Myocyte (in vitro differentiated cells): ENCODE results near the gene TTBK2. TPM values are rescaled to one million over a fixed set of nuclear protein-coding genes. Genes with fewer than 3 reads are reported as not detected.
"Not testable (repeated sequence)": the region's sequence is repeated elsewhere in the genome, so short reads cannot be mapped to it uniquely, and the experiment has no call there.

Experiments
- DNase-seq: peaks from one replicate; pipeline ENCODE4 v3.0.0-alpha.2; 2012; ENCODE audit warnings: low read depth
- total RNA-seq: library from RNA; depleted of rRNA; stranded (reverse); fragments of >200 nt; gene quantifications from 2 replicates; pipeline ENCODE4 v1.2.3, GENCODE V29; 2014

The TTBK2 gene
- total RNA-seq, 1 donor from 2014 or later = 14.6 TPM

DNA sequence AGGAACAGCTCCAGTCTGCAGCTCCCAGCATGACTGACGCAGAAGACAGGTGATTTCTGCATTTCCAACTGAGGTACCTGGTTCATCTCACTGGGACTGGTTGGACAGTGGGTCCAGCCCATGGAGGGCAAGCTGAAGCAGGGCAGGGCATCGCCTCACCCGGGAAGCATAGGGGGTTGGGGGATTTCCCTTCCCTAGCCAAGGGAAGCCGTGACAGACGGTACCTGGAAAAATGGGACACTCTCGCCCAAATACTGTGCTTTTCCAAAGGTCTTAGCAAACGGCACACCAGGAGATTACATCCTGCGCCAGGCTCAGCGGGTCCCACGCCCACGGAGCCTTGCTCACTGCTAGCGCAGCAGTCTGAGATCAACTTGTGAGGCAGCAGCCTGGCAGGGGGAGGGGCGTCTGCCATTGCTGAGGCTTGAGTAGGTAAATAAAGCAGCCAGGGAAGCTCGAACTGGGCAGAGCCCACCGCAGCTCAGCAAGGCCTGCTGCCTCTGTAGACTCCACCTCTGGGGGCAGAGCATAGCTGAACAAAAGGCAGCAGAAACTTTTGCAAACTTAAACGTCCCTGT lies 156.3 kb downstream of the TTBK2 start:
- DNase-seq = not testable (repeated sequence)

DNA sequence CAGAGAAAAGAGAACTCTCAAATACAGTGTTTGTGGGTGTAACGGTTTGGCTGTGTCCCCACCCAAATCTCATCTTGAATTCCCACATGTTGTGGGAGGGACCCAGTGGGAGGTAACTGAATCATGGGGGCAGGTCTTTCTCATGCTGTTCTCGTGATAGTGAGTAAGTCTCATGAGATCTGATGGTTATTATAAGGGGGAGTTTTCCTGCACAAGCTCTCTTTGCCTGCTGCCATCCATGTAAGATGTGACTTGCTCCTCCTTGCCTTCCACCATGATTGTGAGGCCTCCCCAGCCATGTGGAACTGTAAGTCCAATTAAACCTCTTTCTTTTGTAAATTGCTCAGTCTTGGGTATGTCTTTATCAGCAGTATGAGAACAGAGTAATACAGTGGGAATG lies 158.8 kb downstream of the TTBK2 start:
- not testable (repeated sequence) for DNase-seq

GRCh38 chr15:42760759-42761158 lies 159.8 kb downstream of the TTBK2 start:
- DNase-seq = no peak

- peak; percentile 45 for DNase-seq
Measured at GRCh38 chr15:42759093-42759492, 161.5 kb downstream of the TTBK2 start.

DNA sequence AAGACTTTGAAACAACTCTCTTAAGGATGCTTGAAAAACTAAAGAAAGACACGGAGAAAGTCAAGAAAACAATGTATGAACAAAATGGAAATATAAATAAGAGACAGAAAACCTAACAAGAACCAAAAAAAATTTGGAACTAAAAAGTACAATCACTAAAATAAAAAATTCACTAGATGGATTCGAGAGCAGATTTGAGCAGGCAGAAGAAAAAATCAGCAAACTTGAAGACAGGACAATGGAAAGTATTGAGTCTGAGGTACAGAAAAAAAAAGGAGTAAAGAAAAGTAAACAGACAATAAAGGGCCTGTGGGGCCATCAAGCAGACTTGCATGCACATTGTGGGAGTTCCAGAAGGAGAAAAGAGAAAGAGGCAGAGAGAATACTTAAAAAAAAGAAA lies 170.3 kb downstream of the TTBK2 start:
- no peak for DNase-seq

- DNase-seq = peak; percentile 67
Measured at GRCh38 chr15:42749266-42749665, 171.3 kb downstream of the TTBK2 start.

DNA sequence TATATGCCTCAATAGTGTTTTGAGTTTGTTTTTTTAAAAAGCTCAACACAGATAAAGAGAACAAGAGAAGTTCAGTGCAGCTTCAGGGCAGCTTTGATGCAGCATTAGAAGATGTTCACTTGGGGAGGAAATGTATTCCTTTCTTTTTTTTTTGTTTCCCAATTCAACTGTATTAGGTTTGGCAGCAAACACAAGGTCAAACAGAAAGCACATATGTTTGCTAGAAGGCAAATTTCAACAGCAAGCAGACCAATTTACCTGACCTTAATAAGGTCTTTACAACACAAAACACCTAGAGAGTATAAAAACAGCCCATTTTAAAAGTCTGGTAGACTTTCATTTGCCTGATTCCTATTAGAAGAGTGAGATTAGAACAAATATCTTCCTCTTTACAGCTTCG lies 176.4 kb downstream of the TTBK2 start:
- no peak for DNase-seq

DNA sequence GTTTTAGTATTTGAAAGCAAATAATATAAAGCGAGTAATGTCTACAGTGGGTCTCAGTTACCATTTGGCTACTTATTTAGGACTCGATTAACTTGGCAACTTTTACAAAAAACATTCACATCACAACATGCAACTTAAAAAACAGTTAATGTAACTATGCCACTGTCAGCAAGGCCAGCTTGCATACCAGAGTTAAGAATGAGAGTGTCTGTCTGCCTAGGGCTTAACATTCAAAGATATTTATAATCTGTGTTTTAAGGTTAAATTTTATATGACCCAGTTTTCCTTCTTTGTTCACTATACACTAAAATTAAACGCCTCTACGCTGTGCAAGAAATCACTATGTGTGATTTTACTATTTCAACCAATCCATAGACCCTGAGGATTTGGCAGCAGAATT lies 178.4 kb downstream of the TTBK2 start:
- no peak for DNase-seq

GRCh38 chr15:42741710-42742109 lies 178.9 kb downstream of the TTBK2 start:
- DNase-seq = no peak

- DNase-seq = no peak
Measured at GRCh38 chr15:42737529-42738328, 182.8 kb downstream of the TTBK2 start.

- DNase-seq = peak; percentile 88
Measured at GRCh38 chr15:42736793-42737528, 183.6 kb downstream of the TTBK2 start, which contains the start of gene CDAN1. TSS of gene CDAN1 (minus strand) at chr15:42737128. CDS start at chr15:42737102, 26 bp downstream.

GRCh38 chr15:42736178-42736792 lies 184.3 kb downstream of the TTBK2 start:
- DNase-seq = peak; percentile 12

DNA sequence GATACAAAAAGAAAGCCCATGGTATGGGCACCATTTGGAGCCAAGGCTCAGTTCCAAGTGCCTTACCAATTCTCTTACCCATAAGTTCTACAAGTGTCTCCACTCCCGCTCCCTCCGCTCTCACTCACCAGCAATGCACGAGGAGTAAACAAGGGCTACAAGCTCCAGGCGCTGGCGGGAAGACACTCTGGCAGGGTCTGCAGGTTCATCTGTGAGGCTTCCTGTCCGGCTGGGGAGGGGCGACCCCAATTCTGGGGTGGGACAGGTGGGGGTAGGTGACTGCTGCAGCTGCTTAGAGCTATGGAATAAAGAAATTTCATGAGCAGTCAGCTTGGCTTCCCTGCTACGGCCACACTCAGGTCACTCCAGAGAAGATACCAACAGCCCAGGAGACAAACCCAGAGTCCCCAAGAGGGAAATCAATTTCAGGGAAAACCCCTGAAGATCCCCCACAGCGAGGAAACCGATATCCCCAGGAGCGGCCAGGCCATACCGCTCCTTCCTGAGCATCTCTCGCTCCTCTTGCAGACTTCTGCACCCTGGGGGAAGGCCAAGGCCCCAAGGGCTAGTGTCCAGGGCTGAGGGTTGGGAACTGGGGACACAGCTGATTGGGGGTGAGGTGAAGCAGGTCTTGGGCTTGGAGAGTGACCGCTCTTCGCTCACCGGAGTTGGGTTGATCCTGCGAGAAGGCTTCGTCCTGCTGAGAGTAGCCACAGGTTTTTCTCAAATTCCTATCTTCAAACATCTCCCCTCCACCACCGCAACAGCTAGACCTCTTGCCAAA lies 185.0 kb downstream of the TTBK2 start:
- DNase-seq = no peak

- DNase-seq = no peak
Measured at GRCh38 chr15:42734076-42734672, 186.4 kb downstream of the TTBK2 start.

- DNase-seq = no peak
Measured at GRCh38 chr15:42733027-42733426, 187.6 kb downstream of the TTBK2 start.

DNA sequence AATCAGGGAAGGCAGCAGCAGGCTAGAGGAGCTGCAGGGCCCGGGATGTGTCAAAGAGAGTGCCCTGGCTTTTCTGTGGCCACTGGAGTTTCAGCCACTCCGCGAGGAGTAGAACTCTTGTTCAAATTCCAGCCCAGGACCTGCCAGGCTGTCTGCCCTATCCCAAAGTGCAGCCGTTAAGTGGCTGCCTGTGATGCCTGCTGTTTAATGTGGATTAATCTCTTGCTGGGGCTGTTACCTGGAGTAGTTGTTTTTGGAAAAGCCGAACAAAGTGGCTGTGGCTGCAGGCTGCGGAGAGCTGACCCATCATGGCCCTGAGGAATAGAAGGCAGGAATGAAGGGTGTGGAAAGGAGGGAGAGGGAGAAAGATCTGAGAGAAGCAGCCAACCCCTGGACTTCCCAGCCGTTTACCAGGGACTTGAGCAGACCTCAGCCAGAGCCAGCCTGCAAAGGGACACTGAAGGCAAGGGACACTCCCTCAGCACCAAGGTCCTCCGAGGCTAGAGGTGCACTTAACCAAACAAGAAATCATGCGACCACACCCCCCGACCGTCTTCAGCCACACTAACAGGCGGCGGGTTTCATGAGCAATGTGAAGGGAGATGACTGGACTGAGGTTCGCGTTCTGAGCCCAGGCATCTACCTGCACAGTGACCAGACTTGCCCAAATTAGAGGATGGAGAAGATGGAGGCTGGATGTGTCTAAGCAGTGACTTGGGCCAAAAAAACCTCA lies 188.3 kb downstream of the TTBK2 start:
- no peak for DNase-seq

GRCh38 chr15:42731461-42731860 lies 189.1 kb downstream of the TTBK2 start:
- no peak for DNase-seq

DNA sequence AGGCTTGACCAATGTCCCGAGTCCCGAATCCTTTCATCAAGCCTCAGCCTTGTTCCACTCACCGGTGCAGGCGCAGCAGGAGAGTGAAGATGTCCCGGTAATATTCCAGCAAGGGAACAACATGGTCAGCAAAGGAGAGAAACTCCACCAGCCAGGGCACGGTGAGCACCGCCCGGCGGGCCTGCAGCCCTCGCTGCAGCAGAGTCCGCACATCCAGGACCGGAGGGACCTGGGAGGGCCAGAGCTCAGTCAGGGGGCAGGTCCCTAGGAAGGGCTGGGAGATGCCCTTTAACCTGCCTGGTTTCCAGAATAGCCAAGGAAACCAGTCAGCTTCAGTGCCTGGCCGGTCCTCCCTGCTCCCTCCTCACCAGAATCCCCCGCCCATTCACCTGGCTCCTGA lies 190.0 kb downstream of the TTBK2 start:
- no peak for DNase-seq

DNA sequence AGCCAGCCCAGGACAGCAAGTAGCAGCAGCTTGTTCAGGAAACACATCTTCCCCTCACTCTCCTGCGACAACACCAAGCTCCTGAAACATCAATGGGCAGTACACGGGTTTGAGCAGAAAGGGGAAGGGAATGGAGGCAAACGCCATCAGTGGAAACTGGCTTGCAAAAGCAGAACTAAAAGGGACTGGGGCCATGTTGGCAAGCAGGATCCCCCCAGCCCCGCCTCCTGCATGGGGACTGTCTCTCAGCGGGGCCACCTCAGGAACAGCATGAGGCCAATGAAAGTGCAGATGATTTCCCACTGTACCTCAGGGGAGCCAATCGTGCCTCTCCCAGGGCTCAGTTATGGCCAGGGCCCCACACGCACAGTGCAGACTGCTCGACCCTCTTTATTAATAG lies 190.4 kb downstream of the TTBK2 start:
- DNase-seq = no peak

DNA sequence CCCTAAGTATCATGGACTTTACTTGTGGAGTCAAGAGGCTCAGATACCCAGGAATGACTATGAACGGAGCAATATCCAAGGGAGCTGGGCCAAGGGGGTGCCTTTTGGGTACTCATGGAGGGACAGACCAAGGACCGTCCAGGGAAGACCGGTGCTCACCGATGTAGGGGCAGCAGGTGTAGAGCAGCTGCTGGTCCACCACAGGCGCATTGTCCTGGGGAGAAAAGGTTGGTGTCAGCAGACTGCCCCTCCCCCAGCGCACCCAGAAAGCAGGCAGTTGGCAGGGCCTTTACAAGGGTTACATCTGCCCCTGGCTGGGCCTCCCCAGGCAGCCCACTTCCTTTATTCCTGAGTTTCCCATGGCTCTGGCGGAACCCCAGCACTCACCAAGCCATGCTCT lies 191.2 kb downstream of the TTBK2 start:
- DNase-seq = peak; percentile 11
